ENCODE measurements around the gene DDX54. TPM values are rescaled to one million over a fixed set of nuclear protein-coding genes. Genes with fewer than 3 reads are reported as not detected.

The DDX54 gene
- total and polyA plus RNA-seq, 12 donors, result 27.9 to 109 (median 70.0) TPM

- H3K9me3 ChIP-seq (replicated peaks in 1 of 3), result no peaks in the 10 kb centered on the region
- TF ChIP-seq CTCF (IDR thresholded peaks at IDR 0.05), result no peak
- no peak for TF ChIP-seq POLR2A (IDR thresholded peaks at IDR 0.05)
- no peaks in the 10 kb centered on the region for H3K27me3 ChIP-seq
- no peaks in the 10 kb centered on the region for H3K36me3 ChIP-seq (replicated peaks in 1 of 2)
- peaks cover 12 to 34% of the 10 kb centered on the region in 2 donors for H3K4me1 ChIP-seq (replicated peaks in 1 of 2)
- 92 to 95% (median 93%) methylated on average over 8 of the region's 8 CpGs for WGBS, 4 donors
- no peak for DNase-seq
- no peak overlapping the region for H3K27ac ChIP-seq
- no peak overlapping the region for H3K4me3 ChIP-seq
- intact Hi-C loops (cut with DNase I), result loop anchor here in 1 of 2 donors (10.0 kb wide), 1 partner anchor 97 kb away; no protein-coding TSS in a partner anchor
Measured at GRCh38 chr12:113197518-113198077, 12.3 kb upstream of the DDX54 start.

GRCh38 chr12:113196990-113197389 lies 11.7 kb upstream of the DDX54 start:
- DNase-seq, result peak; percentile 78 to 92 (median 84)
- TF ChIP-seq POLR2A (IDR thresholded peaks at IDR 0.05) (no peak), CTCF (IDR thresholded peaks at IDR 0.05) (peak; percentile 50 to 74 (median 72))
- Histone ChIP-seq H3K4me3 (no peak overlapping the region), H3K9me3 (replicated peaks in 1 of 3) (no peaks in the 10 kb centered on the region), H3K27me3 (no peaks in the 10 kb centered on the region), H3K27ac (peak overlapping the region in 1 of 5 donors; percentile 12), H3K4me1 (replicated peaks in 1 of 2) (peaks cover 12 to 34% of the 10 kb centered on the region in 2 donors), H3K36me3 (replicated peaks in 1 of 2) (peaks cover 0 to 4% of the 10 kb centered on the region in 2 donors)
- 3 to 8% (median 7%) methylated on average over 4 of the region's 4 CpGs for WGBS, 4 donors
- intact Hi-C loops (cut with DNase I), result loop anchor here in 1 of 2 donors (10.0 kb wide), 1 partner anchor 98 kb away; no protein-coding TSS in a partner anchor

- Histone ChIP-seq H3K4me3 (no peak overlapping the region), H3K9me3 (replicated peaks in 1 of 3) (no peaks in the 10 kb centered on the region), H3K36me3 (replicated peaks in 1 of 2) (peaks cover 0 to 8% of the 10 kb centered on the region in 2 donors), H3K27ac (peak overlapping the region in 1 of 5 donors; percentile 12), H3K27me3 (no peaks in the 10 kb centered on the region), H3K4me1 (replicated peaks in 1 of 2) (peaks cover 12 to 34% of the 10 kb centered on the region in 2 donors)
- 62 to 83% (median 71%) methylated on average over 3 to 7 of the region's 7 CpGs for WGBS, 4 donors
- intact Hi-C loops (cut with DNase I), result loop anchor here in 1 of 2 donors (10.0 kb wide), 1 partner anchor 98 kb away; no protein-coding TSS in a partner anchor
- TF ChIP-seq CTCF (IDR thresholded peaks at IDR 0.05) (no peak), POLR2A (IDR thresholded peaks at IDR 0.05) (no peak)
- no peak for DNase-seq
Measured at GRCh38 chr12:113196582-113196981, 11.3 kb upstream of the DDX54 start.

- Histone ChIP-seq H3K4me3 (no peak overlapping the region), H3K36me3 (replicated peaks in 1 of 2) (peaks cover 0 to 13% of the 10 kb centered on the region in 2 donors), H3K4me1 (replicated peaks in 1 of 2) (peaks cover 7 to 26% of the 10 kb centered on the region in 2 donors), H3K27ac (peak overlapping the region in 1 of 5 donors; percentile 78), H3K9me3 (replicated peaks in 1 of 3) (no peaks in the 10 kb centered on the region), H3K27me3 (no peaks in the 10 kb centered on the region)
- no peak for DNase-seq
- WGBS, 4 donors, result 93 to 98% (median 95%) methylated on average over 13 of the region's 13 CpGs
- TF ChIP-seq CTCF (IDR thresholded peaks at IDR 0.05) (no peak), POLR2A (IDR thresholded peaks at IDR 0.05) (no peak)
- intact Hi-C loops (cut with DNase I), result loop anchor here in 1 of 2 donors (10.0 kb wide), 1 partner anchor 99 kb away; no protein-coding TSS in a partner anchor
Measured at GRCh38 chr12:113195598-113195997, 10.3 kb upstream of the DDX54 start.

Measured in adrenal gland (tissue), 12 donors.